GM21619 (cell line): ENCODE data around the gene SLC12A2.
A peak's percentile ranks its signal among the peaks of the same experiment; 100 is the strongest.

Experiments
- ATAC-seq: cut with Tn5 transposase; IDR thresholded peaks from one replicate; pipeline ENCODE4 v1.9.1; 2021; ENCODE audit not compliant: unreplicated experiment

The SLC12A2 gene

DNA sequence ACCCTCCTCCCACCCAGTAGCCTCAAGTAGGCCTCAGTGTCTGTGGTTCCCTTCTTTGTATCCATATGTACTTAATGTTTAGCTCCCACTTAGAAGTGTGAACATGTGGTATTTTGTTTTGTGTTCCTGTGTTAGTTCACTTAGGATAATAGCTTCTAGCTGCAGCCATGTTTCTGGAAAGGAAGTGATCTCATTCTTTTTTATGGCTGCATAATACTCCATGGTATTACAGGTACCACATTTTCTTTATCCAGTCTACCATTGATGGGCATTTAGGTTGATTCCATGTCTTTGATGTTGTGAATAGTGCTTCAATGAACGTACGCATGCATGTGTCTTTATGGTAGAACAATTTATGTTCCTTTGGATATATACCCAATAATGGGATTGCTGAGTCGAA, 74.8 kb downstream of the SLC12A2 start:
- no peak for ATAC-seq

DNA sequence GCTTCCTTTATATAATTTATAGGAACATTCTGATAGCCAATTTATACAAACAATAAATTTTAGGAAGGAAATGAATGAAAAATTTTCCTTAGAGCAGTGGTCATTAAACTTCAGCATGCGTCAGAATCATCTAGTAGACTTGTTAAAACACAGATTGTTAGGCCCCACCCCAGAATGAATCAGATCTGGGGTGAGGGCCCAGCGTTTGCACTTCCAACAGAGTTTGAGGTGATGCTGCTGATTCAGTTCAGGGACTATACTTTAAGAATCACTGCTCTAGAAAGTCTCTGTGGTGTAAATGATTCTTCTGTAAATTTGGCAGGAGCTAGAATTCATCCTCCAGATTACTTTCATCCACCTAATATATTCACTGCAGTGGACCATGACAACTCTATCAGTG, 80.4 kb downstream of the SLC12A2 start:
- ATAC-seq: no peak

DNA sequence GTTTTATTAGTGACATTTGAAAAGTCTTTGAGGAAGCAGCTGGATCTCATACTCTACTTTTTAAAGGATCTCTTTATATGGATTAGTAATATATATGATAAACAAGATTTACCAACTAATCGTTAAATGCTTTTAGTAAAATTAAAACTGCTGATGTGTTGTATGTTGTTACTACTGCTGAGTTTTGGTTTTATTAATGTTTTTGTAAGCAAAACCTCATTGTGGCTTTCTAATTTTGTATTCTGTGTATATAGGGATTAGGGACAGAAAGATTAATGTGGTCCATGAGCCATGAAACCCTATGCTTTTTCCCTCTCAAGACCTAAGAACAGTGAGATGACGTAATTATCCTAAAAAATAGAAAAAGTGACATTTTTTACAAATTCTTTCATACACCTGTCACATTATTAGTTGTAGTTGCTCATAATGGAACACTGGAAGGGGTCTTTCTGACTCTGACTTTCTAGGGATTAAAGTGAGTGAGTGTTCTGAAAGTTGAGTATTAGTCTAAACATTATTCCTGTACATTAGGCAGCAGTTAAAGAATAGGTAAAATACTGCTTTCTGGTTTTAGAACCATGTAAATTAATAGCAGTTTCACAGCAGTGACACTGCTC, 85.9 kb downstream of the SLC12A2 start:
- ATAC-seq: no peak

GRCh38 chr5:128172102-128172501, 88.5 kb downstream of the SLC12A2 start:
- ATAC-seq: no peak

- no peak for ATAC-seq
Measured at GRCh38 chr5:128174951-128175350, 91.4 kb downstream of the SLC12A2 start.

- ATAC-seq: no peak
Measured at GRCh38 chr5:128192368-128192767, 108.8 kb downstream of the SLC12A2 start.

- ATAC-seq: no peak
Measured at GRCh38 chr5:128193665-128194390, 110.3 kb downstream of the SLC12A2 start.

GRCh38 chr5:128195316-128195715, 111.8 kb downstream of the SLC12A2 start:
- no peak for ATAC-seq

DNA sequence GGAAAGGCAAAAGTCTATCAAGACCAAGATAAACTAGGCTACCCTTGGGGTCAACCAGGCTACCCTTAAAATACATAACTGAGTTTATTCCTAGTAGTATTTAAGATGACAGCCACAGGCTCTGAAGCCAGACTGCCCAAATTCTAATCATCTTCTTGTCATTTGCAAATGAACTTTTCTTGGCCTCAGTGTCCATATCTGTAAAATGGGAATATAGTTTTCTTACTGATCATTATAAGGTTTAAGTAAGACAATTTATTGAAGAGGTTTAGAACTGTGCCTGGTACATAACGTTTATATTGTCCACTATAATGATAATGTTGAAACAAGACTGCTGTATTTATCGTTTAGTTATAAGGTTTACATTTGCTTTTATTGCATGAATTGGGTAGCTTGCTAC, 112.5 kb downstream of the SLC12A2 start:
- no peak for ATAC-seq

DNA sequence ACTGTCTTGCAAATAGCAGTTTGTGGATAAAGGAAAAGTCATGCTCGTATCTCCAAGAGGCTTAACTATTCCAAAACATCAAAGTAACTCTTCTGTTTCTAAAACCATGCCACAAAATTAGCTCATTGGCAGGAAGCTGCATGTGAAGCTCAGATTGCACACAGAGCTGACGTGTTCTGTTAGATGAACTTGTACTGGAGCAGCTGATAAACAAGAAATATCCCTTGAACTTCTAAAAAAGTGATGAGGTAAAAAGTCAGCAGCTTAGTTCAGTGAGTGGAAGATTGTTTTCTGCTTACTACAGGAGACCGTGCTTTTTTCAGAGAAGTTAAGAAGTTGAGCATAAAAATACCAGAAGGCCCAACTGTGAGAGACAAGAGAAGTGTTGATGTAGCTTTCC, 113.2 kb downstream of the SLC12A2 start:
- ATAC-seq: no peak

- peak; percentile 56 for ATAC-seq
Measured at GRCh38 chr5:128197896-128198522, 114.4 kb downstream of the SLC12A2 start.

GRCh38 chr5:128199104-128199503, 115.5 kb downstream of the SLC12A2 start:
- ATAC-seq: no peak

GRCh38 chr5:128199611-128200010, 116.0 kb downstream of the SLC12A2 start:
- ATAC-seq: no peak

DNA sequence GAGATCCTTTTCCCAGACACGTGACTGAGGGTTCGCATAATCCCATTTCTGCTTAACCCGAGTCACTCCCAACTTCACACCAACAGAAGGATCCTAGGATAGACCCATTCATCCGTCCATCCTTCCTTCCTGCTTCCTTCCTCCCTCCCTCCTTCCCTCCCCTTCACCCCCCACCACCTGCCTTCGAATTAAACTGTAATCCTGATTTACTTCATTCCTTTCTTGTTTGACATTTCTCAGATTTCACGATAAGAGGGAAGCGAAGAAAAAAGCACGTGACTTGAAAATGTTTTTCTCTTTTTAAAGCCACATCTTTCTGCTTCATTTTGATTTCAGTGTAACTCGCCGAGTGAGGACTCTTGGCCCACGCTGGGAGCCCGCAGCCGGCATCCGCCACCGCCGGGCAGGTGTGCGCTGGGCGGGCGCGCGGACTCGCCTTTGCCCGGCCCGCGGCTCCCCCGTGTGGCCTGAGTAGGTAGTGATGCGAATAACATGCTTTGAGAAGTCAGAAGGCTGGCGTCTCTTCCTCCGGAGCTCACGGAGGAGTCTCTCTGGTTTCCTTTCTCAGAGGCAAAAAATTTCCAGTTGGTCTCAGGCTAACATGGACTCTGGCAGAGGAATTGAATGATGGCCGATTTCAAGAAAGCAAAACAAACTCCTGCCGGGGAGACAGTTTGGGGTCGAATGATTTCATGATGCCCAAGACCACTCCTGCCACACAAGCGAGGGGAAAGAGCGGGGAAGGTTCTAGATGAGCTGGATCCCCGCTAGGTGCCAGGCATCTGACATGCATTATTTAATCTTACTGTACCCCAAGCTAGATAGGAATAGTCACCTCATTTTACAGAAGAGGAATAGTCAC, 117.7 kb downstream of the SLC12A2 start:
- peak; percentile 91 for ATAC-seq

- ATAC-seq: no peak
Measured at GRCh38 chr5:128202320-128202719, 118.8 kb downstream of the SLC12A2 start.

DNA sequence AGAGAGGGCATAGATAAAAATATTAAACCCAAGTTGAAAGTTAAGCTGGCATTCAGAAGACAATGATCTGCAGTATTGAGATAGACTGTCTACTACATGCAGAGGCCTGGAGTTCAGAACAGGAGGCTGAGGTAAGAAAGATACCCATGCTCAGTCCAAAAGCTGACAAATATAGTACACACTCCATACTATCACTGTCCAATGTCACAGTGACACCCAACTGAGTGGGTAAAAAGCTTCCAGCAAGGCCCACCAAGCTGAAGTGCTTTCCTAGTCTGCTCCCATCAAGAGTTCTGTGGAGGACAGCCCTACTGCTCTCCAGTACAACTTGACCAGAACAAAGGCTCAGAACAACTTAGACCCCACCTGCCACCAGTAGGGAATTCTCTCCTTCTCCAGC, 124.9 kb downstream of the SLC12A2 start:
- no peak for ATAC-seq

DNA sequence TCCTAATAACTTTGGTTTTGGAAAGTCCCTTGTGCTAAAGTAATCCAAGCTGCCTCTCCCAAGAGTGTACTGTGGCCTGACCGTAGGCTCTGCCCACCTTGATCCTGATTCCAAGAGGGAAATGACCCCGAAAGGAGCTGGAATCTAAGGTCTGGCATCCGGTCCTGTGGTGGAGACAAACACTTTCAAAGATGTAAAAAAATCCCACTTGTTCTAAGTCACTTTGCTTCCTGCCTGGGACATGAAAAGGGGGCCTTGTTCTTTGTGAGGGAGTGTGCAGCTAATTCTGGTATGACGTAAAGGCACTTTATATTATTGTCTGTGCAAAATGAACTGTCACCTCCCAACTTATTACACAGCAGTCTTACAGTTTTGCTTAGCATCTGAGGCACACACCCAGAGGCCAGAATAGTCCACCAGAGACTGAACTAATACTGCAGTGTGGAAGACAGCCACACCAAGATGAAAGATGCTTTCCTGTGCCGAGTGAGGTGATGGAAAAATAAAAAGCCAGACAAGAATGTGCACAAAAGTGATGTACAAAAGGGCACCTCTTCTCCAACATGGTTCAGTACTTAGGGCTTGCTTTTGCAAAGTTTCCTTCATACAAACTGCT, 128.7 kb downstream of the SLC12A2 start:
- ATAC-seq: no peak

- peak; percentile 59 for ATAC-seq
Measured at GRCh38 chr5:128213340-128213739, 129.8 kb downstream of the SLC12A2 start.

- no peak for ATAC-seq
Measured at GRCh38 chr5:128213833-128214232, 130.3 kb downstream of the SLC12A2 start.

DNA sequence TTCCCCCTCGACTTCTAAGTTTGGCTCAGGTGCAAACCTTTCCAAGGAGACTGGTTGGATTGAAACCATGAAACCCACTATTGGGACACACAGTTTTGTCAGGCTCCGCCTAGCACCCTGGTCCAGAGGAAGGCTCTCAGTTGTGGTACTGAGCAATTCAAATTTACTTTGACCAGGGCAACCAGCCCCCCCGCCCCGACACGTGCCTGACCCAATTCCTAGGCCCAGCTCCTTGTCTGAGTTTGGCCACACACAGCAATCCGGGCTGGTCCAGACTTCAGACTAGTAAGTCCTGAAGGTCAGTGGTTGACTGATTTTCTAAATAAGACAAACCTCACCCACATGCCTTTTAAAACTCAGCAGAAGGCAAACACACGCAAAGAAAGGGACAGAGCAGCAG, 132.7 kb downstream of the SLC12A2 start:
- no peak for ATAC-seq
